GM18519 (cell line): ENCODE results near the gene SPTBN4.
"Not testable (repeated sequence)": the region's sequence is repeated elsewhere in the genome, so short reads cannot be mapped to it uniquely, and the experiment has no call there.

Experiments
- ATAC-seq: cut with Tn5 transposase; IDR thresholded peaks from one replicate; pipeline ENCODE4 v1.9.1; 2021; ENCODE audit warnings: mild to moderate bottlenecking, moderate library complexity; ENCODE audit not compliant: unreplicated experiment, low FRiP score

Gene SPTBN4

DNA sequence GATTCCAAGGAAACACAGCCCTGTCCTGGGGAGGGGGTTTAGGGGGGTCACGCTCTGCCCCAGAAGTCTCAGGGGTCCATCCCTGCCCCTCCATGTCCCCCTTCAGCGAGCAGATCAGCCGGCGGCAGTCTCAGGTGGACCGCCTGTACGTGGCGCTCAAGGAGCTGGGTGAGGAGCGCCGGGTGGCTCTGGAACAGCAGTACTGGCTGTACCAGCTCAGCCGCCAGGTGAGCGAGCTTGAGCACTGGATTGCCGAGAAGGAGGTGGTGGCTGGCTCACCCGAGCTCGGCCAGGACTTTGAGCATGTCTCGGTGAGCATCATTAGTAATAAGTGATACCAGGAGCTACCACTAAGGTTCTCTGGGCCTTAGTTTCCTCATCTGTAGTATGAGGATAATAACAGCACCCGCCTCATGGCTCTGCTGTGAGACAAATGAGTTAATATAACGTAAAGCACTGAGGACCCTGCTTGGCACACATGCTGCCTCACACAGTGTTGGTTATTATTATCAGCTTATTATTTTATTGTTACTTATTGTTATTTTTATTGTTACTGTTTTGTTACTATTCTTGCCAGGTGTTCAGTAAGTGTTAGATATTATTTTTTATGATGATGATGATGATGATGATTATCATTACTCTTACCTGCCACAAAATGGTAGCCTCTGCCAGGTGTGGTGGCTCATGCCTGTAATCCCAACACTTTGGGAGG is 89.3 kb downstream of the SPTBN4 start:
- no peak for ATAC-seq

DNA sequence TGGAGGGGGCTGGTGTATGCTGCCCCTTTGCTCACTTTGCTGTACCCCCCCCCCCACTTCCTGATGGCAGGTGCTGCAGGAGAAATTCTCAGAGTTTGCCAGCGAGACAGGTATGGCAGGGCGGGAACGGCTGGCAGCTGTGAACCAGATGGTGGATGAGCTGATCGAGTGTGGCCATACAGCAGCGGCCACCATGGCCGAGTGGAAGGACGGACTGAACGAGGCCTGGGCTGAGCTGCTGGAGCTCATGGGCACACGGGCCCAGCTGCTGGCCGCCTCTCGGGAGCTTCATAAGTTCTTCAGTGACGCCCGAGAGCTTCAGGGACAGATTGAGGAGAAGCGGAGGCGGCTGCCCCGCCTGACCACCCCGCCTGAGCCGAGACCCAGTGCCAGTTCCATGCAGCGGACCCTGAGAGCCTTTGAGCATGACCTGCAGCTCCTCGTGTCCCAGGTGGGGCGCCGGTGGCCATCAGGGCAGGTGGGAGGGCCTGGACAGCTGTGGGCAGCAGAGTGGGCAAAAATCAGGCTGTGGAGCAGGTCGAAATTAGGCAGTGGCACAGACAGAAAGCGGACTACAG is 90.2 kb downstream of the SPTBN4 start:
- no peak for ATAC-seq

DNA sequence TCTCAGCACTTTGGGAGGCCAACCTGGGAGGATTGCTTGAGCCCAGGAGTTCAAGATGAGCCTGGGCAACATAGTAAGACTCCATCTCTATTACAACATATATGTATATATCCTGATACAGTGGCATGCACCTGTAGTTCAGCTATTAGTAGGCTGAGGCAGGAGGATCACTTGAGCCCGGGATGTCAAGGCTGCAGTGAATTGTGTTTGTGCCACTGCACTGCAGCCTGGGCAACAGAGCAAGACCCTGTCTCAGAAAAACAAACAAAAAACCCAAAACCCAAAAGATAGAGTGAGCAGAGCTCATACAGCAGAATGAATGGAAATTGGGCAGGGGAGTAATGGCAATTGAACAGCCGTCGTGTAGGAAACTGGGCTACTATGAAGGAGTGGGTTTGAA is 92.6 kb downstream of the SPTBN4 start:
- ATAC-seq, result no peak

DNA sequence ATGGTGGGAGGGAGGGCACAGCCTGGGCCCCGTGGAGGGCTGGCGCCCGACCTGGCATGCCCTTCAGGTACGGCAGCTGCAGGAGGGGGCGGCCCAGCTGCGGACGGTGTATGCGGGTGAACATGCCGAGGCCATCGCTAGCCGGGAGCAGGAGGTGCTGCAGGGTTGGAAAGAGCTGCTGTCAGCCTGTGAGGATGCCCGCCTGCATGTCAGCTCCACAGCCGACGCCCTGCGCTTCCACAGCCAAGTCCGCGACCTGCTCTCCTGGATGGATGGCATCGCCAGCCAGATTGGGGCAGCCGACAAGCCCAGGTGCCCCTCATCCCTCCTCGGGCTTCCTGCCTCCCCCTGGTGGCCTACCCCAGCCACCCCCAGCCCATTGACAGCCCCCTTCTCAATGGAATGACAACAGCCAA is 93.3 kb downstream of the SPTBN4 start:
- no peak for ATAC-seq

DNA sequence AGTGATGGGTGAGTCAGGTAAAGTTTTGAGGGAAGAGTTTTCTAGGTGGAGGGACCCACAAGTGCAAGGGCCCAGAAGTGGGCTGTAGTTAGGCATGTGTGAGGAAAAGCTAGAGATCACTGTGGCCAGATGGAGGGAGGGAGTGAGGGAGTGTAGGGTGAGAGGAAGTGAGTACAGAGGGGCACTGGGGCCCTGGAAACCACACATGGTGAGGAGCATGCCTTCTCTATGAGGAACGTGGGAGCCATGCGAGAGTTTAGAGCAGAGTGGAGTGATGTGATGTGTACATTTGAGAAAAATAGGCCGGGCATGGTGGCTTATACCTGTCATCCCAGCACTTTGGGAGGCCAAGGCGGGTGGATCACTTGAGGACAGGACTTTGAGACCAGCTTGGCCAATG is 95.1 kb downstream of the SPTBN4 start:
- ATAC-seq, result no peak

DNA sequence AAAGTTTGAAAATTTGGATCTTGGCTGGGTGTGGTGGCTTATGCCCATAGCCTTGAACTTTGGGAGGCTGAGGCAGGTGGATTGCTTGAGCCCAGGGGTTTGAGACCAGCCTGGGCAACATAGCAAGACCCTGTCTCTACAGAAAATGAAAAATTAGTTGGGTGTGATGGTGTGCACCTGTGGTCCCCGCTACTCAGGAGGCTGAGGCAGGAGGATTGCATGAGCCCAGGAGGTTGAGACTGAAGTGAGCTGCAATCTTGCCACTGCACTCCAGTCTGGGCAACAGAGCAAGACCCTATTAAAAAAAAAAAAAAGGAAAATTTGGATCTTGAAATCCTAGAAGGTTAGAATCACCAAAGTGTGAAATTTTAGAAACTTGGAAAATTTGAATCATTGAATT is 97.7 kb downstream of the SPTBN4 start:
- not testable (repeated sequence) for ATAC-seq

DNA sequence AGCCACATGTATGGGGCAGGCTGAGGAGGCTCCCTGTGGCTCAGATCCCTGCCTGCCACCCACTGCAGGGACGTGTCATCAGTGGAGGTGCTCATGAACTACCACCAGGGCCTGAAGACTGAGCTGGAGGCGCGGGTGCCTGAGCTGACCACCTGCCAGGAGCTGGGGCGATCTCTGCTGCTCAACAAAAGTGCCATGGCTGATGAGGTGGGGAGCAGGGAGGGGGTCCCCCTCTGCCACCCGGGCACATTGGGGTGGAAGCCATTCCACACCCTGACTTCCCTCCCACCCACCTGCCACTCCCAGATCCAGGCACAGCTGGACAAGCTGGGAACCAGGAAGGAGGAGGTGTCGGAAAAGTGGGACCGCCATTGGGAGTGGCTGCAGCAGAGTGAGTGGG is 98.6 kb downstream of the SPTBN4 start:
- no peak for ATAC-seq

DNA sequence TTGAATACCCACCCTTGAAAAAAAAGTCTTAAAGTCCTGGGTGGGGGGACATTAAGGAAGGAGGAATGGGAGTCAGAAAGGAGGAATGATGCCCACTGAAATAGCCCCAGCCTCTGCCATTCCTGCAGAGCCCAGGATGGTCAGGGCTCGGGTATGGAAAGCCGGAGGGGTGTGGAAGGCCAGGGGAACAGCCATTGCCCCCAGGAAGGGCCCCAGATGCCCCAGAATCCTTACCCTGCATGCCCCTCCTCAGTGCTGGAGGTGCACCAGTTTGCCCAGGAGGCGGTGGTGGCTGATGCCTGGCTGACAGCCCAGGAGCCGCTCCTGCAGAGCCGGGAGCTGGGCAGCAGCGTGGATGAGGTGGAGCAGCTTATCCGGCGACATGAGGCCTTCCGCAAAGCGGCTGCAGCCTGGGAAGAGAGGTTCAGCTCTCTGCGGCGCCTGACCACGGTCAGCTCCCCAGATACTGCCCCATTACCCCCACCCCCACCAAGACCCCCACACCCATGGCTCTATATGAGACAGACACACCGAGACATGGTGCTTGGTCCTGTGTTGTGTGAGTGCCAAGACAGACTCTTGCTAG is 99.2 kb downstream of the SPTBN4 start:
- ATAC-seq, result no peak

DNA sequence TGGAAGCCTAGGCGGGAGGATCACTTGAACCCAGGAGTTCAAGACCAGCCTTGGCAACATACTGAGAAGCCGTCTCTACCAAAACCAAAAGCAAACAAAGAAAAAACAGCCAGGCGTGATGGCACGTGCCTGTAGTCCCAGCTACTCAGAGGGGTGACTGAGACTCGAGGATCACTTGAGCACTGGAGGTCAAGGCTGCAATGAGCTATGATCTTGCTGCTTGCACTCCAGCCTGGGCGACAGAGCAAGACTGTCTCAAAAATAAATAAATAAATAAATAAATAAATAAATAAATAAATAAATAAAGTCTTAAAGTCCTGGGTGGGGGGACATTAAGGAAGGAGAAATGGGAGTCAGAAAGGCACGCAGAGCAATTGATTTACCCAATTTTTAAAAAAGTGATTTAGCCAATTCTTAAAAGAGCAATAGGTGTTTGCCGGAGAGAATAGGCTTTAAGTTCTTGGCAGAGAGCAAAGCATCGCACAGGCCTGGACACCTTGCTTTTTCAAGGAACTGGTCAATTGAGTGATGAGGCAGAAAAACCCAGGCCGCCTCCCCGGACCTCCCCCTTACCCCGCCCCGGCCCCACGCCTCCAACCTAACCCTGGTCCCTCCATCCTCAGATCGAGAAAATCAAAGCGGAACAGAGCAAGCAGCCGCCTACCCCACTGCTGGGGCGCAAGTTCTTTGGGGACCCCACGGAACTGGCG is 100.4 kb downstream of the SPTBN4 start:
- ATAC-seq, result no peak

DNA sequence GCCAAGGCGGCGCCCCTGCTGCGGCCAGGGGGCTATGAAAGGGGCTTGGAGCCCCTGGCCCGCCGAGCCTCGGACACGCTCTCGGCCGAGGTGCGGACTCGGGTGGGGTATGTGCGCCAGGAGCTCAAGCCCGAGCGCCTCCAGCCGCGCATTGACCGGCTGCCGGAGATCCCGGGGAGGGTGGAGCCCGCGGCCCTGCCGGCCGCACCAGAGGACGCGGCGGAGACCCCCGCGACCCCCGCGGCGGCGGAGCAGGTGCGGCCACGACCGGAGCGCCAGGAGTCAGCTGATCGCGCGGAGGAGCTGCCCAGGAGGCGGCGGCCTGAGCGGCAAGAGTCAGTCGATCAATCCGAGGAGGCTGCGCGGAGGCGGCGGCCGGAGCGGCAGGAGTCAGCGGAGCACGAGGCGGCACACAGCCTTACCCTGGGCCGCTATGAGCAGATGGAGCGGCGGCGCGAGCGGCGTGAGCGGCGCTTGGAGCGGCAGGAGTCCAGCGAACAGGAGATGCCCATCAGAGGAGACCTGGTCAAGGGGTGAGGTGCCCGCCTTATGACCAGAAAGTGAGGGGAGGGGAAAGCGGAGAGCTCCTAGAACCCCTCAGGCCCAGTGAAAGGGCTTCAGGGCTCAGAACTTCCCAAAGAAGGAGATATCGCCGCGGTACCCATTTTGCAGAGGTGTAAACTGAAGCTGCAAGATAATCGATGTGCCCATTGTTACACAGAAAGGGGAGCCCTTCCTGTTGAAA is 101.1 kb downstream of the SPTBN4 start:
- no peak for ATAC-seq

DNA sequence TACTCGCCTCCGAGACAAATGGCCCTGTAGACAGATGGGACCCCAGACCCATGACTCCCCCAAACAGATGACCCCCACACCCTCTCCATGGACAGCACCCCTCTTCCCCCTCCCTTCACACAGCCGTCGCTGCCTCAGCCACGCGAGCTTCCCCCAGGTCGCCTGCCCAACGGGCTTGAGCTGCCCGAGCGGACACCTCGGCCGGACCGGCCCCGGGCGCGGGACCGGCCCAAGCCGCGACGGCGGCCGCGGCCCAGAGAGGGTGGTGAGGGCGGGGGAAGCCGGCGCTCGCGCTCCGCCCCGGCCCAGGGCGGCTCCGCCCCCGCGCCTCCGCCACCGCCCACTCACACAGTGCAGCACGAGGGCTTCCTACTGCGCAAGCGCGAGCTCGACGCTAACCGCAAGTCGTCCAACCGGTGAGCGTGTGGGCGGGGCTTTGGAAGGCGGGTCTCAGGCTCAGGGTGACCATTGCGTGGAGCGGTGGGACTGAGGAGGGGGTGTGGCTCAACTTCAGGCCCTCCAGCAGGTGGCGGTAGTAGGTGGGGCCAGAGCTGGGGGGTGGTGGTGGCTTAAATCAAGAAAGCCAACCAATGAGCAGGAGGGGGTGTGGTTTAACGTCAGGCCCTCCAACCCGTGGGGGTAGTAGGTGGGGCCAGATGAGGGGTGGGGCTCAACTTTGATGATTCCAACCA is 103.7 kb downstream of the SPTBN4 start:
- ATAC-seq, result peak; percentile 65

DNA sequence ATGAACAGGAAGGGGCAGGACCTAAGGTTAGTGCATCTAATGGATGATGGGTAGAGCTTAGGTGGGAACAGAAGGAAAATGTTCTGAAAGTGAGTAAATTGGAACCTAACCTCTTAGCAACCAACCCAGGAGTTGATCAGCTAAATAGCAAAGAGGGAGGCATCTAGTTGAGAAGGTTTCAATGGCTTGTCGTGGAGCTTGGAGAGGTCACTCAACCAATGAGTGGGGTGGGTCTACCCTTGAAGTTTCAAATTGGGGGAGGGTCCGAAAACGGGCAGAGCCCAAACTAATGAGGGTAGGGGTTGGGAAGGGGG is 104.2 kb downstream of the SPTBN4 start:
- no peak for ATAC-seq

DNA sequence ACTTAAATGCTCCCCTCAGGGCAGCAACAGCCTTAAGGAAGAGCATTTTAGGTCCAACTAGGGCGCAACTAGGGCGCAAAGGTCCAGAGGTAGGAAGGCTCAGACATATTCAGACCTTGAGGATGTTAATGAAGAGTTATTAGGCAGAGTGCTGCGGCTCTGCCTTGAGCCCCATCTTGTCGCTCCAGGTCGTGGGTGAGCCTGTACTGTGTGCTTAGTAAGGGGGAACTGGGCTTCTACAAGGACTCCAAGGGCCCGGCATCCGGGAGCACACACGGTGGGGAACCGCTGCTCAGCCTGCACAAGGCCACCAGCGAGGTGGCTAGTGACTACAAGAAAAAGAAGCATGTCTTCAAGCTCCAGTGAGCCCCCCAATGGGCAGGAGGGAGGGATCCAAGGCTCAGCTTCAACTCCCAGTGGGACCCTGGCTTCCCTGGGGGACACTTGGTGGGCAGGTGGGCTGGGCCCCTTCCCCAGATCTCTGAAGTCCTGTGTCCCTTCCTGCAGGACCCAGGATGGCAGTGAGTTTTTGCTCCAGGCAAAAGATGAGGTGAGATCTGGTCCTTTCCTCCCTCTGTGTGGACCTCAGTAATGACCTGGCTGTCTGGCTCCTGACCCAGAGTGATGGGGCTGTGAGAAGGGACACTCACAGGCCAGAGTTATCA is 105.2 kb downstream of the SPTBN4 start:
- ATAC-seq, result no peak

DNA sequence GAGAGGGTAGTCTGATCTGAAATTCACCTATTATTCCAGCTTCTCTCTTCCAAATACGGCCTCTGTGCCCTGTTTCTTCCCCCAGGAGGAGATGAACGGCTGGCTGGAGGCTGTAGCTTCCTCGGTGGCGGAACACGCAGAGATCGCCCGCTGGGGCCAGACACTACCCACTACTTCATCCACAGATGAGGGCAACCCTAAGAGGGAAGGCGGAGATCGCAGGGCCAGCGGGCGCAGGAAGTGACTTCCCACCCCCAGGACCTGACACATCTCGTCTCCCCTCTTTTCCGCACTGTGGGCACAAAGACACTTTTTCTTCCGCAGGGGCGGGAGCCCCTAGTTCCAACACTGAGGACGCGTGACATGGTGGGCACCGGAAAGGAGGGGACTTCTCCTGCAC is 108.5 kb downstream of the SPTBN4 start:
- ATAC-seq, result no peak

DNA sequence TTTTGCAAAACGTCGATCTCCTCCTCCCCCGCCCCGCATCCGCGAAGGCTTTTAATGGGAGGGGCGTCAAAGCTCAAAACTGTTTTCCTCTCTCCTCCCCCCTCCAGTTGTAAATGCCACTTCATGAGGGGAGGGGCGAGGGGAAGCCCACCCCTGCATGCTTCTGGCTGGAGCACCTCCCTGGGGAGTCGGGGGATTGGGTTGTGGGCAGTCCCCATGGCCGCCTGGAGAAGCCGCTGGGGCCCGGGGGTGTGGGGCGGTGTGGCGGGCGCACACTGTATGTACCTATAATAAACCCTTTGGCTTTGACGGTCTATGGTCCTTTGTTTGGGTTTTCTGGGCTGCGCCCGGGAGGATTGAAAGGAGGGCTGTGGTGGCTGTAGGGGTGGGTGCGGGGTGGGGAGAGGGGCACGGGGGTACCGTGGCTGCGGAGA is 109.4 kb downstream of the SPTBN4 start:
- ATAC-seq, result peak; percentile 16

DNA sequence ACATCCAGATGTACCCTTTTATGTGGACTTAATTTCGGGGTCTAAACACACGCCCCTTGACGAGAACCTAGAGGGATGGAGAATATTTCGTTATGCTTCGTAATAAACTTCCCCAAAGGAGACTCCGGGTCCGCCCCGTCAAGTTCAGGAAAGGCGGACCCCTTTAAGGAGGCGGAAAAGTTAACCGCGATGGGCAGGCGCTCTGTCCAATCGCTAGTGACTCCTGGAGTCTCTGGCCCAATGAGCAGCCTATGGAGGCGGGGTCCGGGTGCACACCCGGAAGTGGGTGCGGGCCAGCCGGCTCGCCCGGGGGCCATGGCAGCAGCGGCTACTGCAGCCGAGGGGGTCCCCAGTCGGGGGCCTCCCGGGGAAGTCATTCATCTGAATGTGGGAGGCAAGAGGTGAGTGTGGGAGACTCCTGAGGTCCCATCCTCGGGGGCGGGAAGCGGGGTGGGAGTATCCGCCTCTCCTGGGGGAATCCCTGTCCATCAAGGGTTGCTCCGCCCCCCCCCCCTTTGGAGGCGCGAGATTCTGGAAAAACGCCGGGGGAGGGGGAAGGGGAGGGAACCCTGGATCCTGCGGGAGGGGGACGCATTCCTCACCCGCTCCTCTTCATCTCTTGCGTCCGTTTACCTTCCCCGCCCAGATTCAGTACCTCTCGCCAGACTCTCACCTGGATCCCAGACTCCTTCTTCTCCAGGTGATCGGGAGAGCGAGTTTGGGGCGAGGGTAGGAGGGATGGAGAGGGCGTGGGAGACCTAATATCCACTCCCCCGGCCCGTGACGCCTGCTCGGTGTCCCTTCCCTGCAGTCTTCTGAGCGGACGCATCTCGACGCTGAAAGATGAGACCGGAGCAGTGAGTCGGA is 110.0 kb downstream of the SPTBN4 start, which contains the start of gene SHKBP1:
Gene SHKBP1, plus strand, starts transcription at position 289 of the 867 bp plus-strand sequence. Its CDS starts 27 bp downstream, at position 316.
- ATAC-seq, result peak; percentile 87

DNA sequence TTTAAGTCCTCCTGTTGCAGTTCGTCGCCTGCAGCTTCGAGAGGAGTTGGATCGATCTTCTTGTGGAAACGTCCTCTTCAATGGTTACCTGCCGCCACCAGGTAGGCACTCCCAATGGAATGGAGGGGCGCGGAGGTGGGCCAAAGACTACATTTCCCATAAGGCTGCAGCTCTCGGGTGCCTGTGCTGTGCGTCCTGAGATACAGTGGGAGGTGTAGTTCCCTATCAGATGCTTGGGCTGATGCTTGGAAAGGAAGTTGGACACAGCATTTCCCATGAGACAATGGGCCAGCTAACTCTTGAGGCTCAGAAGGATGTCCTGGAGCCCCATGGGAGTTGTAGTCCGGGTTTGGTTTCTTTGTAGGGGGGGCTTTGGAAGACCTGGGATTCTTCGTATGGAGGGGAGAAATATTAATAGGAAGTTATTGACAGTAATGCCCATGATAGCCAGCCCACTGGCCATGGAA is 111.7 kb downstream of the SPTBN4 start:
- no peak for ATAC-seq

DNA sequence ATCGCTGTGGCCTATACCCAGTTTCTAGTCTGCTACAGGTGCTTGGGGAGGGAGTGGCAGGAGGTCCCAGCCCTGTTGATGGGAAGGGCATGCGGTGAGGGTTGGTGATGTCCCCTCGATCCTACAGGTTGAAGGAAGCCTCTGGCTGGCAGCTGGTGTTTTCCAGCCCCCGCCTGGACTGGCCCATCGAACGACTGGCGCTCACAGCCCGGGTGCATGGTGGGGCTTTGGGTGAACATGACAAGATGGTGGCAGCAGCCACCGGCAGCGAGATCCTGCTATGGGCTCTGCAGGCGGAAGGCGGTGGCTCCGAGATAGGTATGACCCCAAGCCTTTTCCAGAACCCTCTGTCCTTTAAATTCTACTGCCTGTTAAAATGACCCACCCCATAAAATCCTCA is 113.8 kb downstream of the SPTBN4 start:
- ATAC-seq, result no peak

DNA sequence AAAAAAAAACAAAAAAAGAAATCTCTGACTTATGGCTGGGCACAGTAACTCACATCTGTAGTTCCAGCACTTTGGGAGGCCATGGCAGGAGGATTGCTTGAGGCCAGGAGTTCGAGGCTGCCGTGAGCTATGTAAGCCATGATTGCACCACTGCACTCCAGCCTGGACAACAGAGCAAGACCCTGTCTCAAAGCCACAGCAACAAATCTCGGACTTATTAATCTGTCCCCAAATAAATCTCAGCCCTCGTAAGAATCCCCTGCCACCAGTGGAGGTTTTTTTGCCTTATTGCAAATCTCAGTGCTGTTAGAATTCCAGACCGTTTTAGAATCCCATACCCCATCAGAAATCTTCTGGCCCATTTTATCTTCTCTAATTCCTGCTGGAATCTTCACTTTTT is 114.7 kb downstream of the SPTBN4 start:
- no peak for ATAC-seq
